Measurements from ENCODE around the gene XIRP2.
A peak's percentile ranks its signal among the peaks of the same experiment; 100 is the strongest.

XIRP2 gene

DNA sequence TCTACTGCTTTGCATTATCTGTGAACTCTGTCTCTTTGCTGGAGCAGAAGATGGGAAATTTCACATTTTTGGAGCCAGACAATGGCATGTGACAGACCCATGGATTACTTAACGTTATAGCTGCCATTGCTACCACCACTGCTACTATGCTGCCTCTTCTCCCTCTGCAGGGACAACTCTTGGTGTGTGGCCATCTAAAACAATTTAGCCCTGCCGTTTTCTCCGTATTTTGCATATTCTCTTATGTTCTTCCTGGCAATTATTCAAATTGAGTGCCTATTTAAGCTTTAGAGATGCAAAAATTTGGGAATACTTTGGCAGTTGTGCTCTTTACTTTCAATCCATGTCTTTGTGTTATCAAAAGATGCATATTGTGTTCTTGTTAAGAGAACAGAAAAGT is 386.8 kb downstream of the XIRP2 start:
- no peaks in the 10 kb centered on the region for H3K27me3 ChIP-seq (ENCODE audit: control insufficient read depth, insufficient read depth, low read length)
- peak overlapping the region; percentile 17; the same call in 1 of the 2 replicates for H3K9ac ChIP-seq (ENCODE audit: low read depth, low read length)
- peak overlapping the region; percentile 68 for H3K27ac ChIP-seq (ENCODE audit: low read depth, low read length)
- peaks cover 4% of the 10 kb centered on the region; the same call in 1 of the 2 replicates for H3K9me3 ChIP-seq (ENCODE audit: control insufficient read depth, insufficient read depth, low read length)
- no peaks in the 10 kb centered on the region for H3K36me3 ChIP-seq (ENCODE audit: control insufficient read depth, insufficient read depth, low read length)
- no peak overlapping the region for H3K4me3 ChIP-seq (ENCODE audit: low read depth, low read length)
- peaks cover 53% of the 10 kb centered on the region for H3K4me1 ChIP-seq (ENCODE audit: control insufficient read depth, insufficient read depth, low read length)

DNA sequence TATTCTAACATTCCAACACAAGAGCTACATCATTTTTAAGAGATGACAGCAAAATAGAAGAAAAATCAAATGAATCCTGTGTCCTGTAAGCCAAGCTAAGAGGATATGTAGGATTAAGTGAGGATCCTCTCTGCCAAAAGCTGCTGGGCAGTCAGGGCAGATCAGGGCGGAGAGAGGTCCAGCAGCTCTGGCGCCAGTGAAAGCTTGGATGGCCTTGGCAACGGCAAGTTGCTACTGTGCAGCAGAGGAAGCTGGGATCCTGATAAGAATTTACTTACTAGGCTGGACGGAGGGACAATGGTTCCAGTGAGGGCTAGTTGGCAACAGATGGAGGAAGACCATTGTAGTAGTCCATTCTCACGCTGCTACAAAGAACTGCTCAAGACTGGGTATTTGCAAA is 391.5 kb downstream of the XIRP2 start:
- H3K4me3 ChIP-seq (ENCODE audit: low read depth, low read length): no peak overlapping the region
- H3K4me1 ChIP-seq (ENCODE audit: control insufficient read depth, insufficient read depth, low read length): peaks cover 42% of the 10 kb centered on the region
- H3K36me3 ChIP-seq (ENCODE audit: control insufficient read depth, insufficient read depth, low read length): no peaks in the 10 kb centered on the region
- H3K9me3 ChIP-seq (ENCODE audit: control insufficient read depth, insufficient read depth, low read length): peaks cover 9% of the 10 kb centered on the region; the same call in 1 of the 2 replicates
- no peak overlapping the region for H3K27ac ChIP-seq (ENCODE audit: low read depth, low read length)
- H3K9ac ChIP-seq (ENCODE audit: low read depth, low read length): no peak overlapping the region
- no peaks in the 10 kb centered on the region for H3K27me3 ChIP-seq (ENCODE audit: control insufficient read depth, insufficient read depth, low read length)

DNA sequence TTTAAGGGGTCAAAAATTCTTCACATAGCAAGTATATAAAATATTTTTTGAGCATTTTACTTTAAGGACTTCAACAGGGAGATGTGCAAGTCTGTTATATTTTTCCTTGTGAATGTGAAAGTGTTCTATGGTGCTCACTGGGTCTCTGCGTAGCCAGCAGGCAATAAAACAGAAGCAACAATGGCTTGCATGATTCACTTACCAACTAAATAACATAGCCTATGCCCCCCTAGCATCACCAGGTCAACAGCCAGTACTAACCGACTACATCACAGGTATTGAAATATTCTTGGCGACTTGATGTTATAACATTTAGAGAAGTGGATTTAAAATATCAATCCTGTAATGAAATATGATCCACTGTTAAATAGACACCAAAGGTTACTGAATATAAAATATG is 398.9 kb downstream of the XIRP2 start:
- Histone ChIP-seq H3K27me3 (ENCODE audit: control insufficient read depth, insufficient read depth, low read length) (no peaks in the 10 kb centered on the region), H3K4me3 (ENCODE audit: low read depth, low read length) (no peak overlapping the region), H3K4me1 (ENCODE audit: control insufficient read depth, insufficient read depth, low read length) (peaks cover 40% of the 10 kb centered on the region), H3K36me3 (ENCODE audit: control insufficient read depth, insufficient read depth, low read length) (no peaks in the 10 kb centered on the region), H3K9ac (ENCODE audit: low read depth, low read length) (no peak overlapping the region), H3K9me3 (ENCODE audit: control insufficient read depth, insufficient read depth, low read length) (peaks cover 5% of the 10 kb centered on the region; the same call in 1 of the 2 replicates), H3K27ac (ENCODE audit: low read depth, low read length) (peak overlapping the region; percentile 29)

GRCh38 chr2:167289651-167290410 is 401.6 kb downstream of the XIRP2 start:
- Histone ChIP-seq H3K36me3 (ENCODE audit: control insufficient read depth, insufficient read depth, low read length) (no peaks in the 10 kb centered on the region), H3K9me3 (ENCODE audit: control insufficient read depth, insufficient read depth, low read length) (no peaks in the 10 kb centered on the region), H3K27me3 (ENCODE audit: control insufficient read depth, insufficient read depth, low read length) (peaks cover 4% of the 10 kb centered on the region; the same call in 1 of the 2 replicates), H3K4me1 (ENCODE audit: control insufficient read depth, insufficient read depth, low read length) (peaks cover 33% of the 10 kb centered on the region), H3K27ac (ENCODE audit: low read depth, low read length) (no peak overlapping the region), H3K9ac (ENCODE audit: low read depth, low read length) (no peak overlapping the region), H3K4me3 (ENCODE audit: low read depth, low read length) (no peak overlapping the region)

DNA sequence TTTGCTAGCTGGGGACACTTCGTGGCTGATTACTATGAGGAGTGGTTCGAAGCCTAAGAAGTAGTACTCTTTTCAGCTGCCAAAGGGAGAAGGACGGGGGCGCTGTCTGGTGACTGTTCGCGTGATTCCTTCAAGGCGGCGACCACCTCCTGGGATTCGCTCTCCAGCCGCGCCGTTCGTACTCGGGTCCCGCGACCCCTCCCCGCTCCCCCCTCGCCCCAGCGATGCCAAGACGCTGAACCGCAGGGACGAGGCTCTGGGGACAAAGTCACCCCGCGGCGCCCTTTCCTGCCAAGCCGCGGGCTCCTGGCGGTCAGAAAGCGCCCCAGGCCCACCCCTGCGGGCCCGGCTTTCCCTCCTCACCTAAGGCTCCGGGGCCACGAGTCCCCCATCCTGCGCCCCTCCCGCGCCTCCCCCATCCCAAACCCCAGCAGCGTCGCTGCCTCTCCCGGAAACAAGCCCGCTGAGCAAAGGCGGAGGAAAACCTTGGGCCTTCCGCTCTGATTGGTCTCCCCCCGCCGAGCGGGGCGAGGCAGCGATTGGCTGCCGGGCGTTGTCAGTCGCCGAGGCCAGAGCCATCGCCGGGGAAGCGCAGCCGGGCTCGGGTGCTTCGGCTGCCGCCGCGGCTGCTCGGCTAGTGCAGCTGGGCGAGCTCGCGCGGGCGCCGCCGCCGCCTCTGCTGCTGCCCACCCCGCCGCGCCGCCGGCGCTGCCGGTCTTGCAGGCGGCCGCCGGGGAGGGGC is 404.3 kb downstream of the XIRP2 start, which contains the start of gene B3GALT1:
Gene B3GALT1 (plus strand): TSS at position 572 of the 742 bp plus-strand sequence.
- H3K27me3 ChIP-seq (ENCODE audit: control insufficient read depth, insufficient read depth, low read length): peaks cover 4% of the 10 kb centered on the region; the same call in 1 of the 2 replicates
- H3K4me1 ChIP-seq (ENCODE audit: control insufficient read depth, insufficient read depth, low read length): peaks cover 53% of the 10 kb centered on the region
- peak within 1 kb of the TSS; percentile 41 for H3K9ac ChIP-seq (ENCODE audit: low read depth, low read length)
- peak within 1 kb of the TSS; percentile 93 for H3K27ac ChIP-seq (ENCODE audit: low read depth, low read length)
- H3K9me3 ChIP-seq (ENCODE audit: control insufficient read depth, insufficient read depth, low read length): no peaks in the 10 kb centered on the region
- H3K36me3 ChIP-seq (ENCODE audit: control insufficient read depth, insufficient read depth, low read length): no peaks in the 10 kb centered on the region
- peak within 1 kb of the TSS; percentile 87 for H3K4me3 ChIP-seq (ENCODE audit: low read depth, low read length)

- Histone ChIP-seq H3K9ac (ENCODE audit: low read depth, low read length) (peak overlapping the region; percentile 24; the same call in 1 of the 2 replicates), H3K27ac (ENCODE audit: low read depth, low read length) (peak overlapping the region; percentile 93), H3K36me3 (ENCODE audit: control insufficient read depth, insufficient read depth, low read length) (no peaks in the 10 kb centered on the region), H3K4me3 (ENCODE audit: low read depth, low read length) (peak overlapping the region; percentile 87), H3K9me3 (ENCODE audit: control insufficient read depth, insufficient read depth, low read length) (no peaks in the 10 kb centered on the region), H3K27me3 (ENCODE audit: control insufficient read depth, insufficient read depth, low read length) (peaks cover 4% of the 10 kb centered on the region; the same call in 1 of the 2 replicates), H3K4me1 (ENCODE audit: control insufficient read depth, insufficient read depth, low read length) (peaks cover 53% of the 10 kb centered on the region)
Measured at GRCh38 chr2:167293172-167293781, 405.0 kb downstream of the XIRP2 start.

DNA sequence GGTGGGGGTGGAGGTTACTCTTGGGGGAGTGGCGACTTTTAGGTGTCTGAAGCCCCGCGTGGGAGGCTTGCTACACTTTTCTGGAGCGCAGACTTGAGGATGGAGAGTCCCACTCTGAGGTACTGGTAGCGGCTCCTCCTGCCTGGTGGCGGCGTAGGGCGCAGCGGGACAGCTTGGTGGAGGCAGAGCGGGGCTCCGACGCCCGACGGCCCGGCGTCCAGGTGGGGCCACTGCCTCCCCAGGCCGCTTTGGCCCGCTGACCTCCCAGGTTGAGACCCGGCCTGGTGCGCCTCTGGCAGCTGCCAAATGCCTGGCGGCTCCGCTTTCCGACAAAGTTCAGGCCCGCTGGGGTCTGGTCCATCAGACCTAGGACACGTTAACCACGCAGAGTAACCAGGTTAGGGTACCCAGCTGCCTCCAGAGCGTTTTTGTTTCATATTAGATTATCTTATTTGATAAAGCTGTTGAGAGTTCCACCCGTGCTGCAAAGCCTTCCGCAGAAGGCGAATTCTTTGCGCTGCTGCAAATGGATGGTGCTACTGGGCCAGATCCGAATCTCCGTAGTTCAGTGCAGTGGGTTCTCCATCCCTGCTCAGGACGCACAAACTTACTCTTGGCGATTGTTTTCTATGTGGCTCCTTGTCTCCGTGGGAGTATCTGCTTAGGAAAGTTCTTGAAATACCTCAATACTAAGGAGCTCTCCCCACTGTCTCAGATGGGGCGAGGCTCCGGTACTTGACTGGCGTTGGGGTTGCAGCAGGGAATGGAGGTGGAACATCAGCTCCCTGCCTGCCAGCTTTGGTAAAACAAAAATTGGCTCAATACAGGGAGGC is 405.9 kb downstream of the XIRP2 start:
- H3K36me3 ChIP-seq (ENCODE audit: control insufficient read depth, insufficient read depth, low read length): no peaks in the 10 kb centered on the region
- H3K9ac ChIP-seq (ENCODE audit: low read depth, low read length): no peak overlapping the region
- no peaks in the 10 kb centered on the region for H3K9me3 ChIP-seq (ENCODE audit: control insufficient read depth, insufficient read depth, low read length)
- H3K4me1 ChIP-seq (ENCODE audit: control insufficient read depth, insufficient read depth, low read length): peaks cover 53% of the 10 kb centered on the region
- H3K4me3 ChIP-seq (ENCODE audit: low read depth, low read length): peak overlapping the region; percentile 87
- no peak overlapping the region for H3K27ac ChIP-seq (ENCODE audit: low read depth, low read length)
- H3K27me3 ChIP-seq (ENCODE audit: control insufficient read depth, insufficient read depth, low read length): peaks cover 4% of the 10 kb centered on the region; the same call in 1 of the 2 replicates

- peak overlapping the region; percentile 87 for H3K4me3 ChIP-seq (ENCODE audit: low read depth, low read length)
- H3K27me3 ChIP-seq (ENCODE audit: control insufficient read depth, insufficient read depth, low read length): peaks cover 4% of the 10 kb centered on the region; the same call in 1 of the 2 replicates
- no peak overlapping the region for H3K27ac ChIP-seq (ENCODE audit: low read depth, low read length)
- no peaks in the 10 kb centered on the region for H3K9me3 ChIP-seq (ENCODE audit: control insufficient read depth, insufficient read depth, low read length)
- H3K4me1 ChIP-seq (ENCODE audit: control insufficient read depth, insufficient read depth, low read length): peaks cover 53% of the 10 kb centered on the region
- H3K36me3 ChIP-seq (ENCODE audit: control insufficient read depth, insufficient read depth, low read length): no peaks in the 10 kb centered on the region
- no peak overlapping the region for H3K9ac ChIP-seq (ENCODE audit: low read depth, low read length)
Measured at GRCh38 chr2:167294776-167295140, 406.5 kb downstream of the XIRP2 start.

DNA sequence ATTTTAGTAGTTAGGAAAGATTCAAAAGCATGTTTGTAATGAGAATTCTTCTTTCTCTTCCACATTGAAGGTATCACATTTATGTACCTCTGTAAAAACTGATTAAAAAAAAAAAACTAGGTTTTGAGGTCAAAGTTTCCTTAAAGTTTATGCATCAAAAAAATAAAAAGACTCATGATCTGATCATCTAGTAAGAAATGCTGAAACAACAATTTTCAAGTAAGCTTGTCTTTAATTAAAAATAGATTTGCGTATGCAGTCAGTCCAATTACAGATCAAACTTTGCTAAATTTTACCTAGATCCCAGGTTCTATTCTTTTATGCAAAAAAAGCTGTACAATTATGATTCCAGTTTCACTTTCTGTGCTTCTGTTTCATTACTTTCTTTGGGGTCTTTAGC is 409.0 kb downstream of the XIRP2 start:
- Histone ChIP-seq H3K4me1 (ENCODE audit: control insufficient read depth, insufficient read depth, low read length) (peaks cover 49% of the 10 kb centered on the region), H3K9ac (ENCODE audit: low read depth, low read length) (no peak overlapping the region), H3K4me3 (ENCODE audit: low read depth, low read length) (no peak overlapping the region), H3K27me3 (ENCODE audit: control insufficient read depth, insufficient read depth, low read length) (peaks cover 4% of the 10 kb centered on the region; the same call in 1 of the 2 replicates), H3K36me3 (ENCODE audit: control insufficient read depth, insufficient read depth, low read length) (no peaks in the 10 kb centered on the region), H3K9me3 (ENCODE audit: control insufficient read depth, insufficient read depth, low read length) (no peaks in the 10 kb centered on the region), H3K27ac (ENCODE audit: low read depth, low read length) (no peak overlapping the region)

GRCh38 chr2:167298017-167298416 is 409.7 kb downstream of the XIRP2 start:
- Histone ChIP-seq H3K36me3 (ENCODE audit: control insufficient read depth, insufficient read depth, low read length) (no peaks in the 10 kb centered on the region), H3K9me3 (ENCODE audit: control insufficient read depth, insufficient read depth, low read length) (no peaks in the 10 kb centered on the region), H3K27me3 (ENCODE audit: control insufficient read depth, insufficient read depth, low read length) (peaks cover 4% of the 10 kb centered on the region; the same call in 1 of the 2 replicates), H3K9ac (ENCODE audit: low read depth, low read length) (no peak overlapping the region), H3K4me1 (ENCODE audit: control insufficient read depth, insufficient read depth, low read length) (peaks cover 49% of the 10 kb centered on the region), H3K27ac (ENCODE audit: low read depth, low read length) (no peak overlapping the region), H3K4me3 (ENCODE audit: low read depth, low read length) (no peak overlapping the region)
